Neutrophil (primary cell): Measurements from ENCODE around the gene EIF4E1B.

Source experiments
- H3K27ac ChIP-seq: fragments of 200-600 bp; sonication (generic); 2 replicates; pipeline ENCODE4 v1.5.1; 2016; ENCODE audit warnings: mild to moderate bottlenecking, moderate library complexity
- H3K27me3 ChIP-seq: fragments of 200-600 bp; sonication (generic); 2 replicates; pipeline ENCODE4 v1.6.0; 2016; ENCODE audit warnings: mild to moderate bottlenecking
- H3K36me3 ChIP-seq: fragments of 200-600 bp; sonication (generic); 2 replicates; pipeline ENCODE4 v1.5.1; 2017
- H3K4me1 ChIP-seq, 2 experiments: fragments of 200-600 bp in 1 of 2; sonication (generic) in 1 of 2; 1 replicate in 1 of 2; 2 replicates in 1 of 2; pipeline versions ENCODE4 v1.5.1 to v1.6.1; 2013 to 2016; ENCODE audit warnings: low read depth in 1 of 2, low read length in 1 of 2, mild to moderate bottlenecking in 1 of 2, moderate library complexity in 1 of 2; ENCODE audit not compliant: control insufficient read depth in 1 of 2, insufficient read depth in 1 of 2
- H3K4me3 ChIP-seq, 2 experiments: fragments of 200-600 bp in 1 of 2; sonication (generic) in 1 of 2; 1 replicate in 1 of 2; 2 replicates in 1 of 2; pipeline ENCODE4 v1.5.1; 2013 to 2016; ENCODE audit warnings: low read depth in 1 of 2, low read length in 1 of 2, mild to moderate bottlenecking in 1 of 2, moderate library complexity in 1 of 2
- H3K9me3 ChIP-seq: fragments of 200-600 bp; sonication (generic); 2 replicates; pipeline ENCODE4 v1.5.1; 2016
- TF ChIP-seq, protein P1 (sequence below): fragments of 200-600 bp; sonication (generic); IDR thresholded peaks from 2 replicates; pipeline ENCODE4 v1.5.1; 2016; ENCODE audit warnings: antibody characterized with exemption

EIF4E1B gene

GRCh38 chr5:176685010-176685409 lies 54.5 kb downstream of the EIF4E1B start:
- H3K27ac ChIP-seq = no peak overlapping the region
- no peaks in the 10 kb centered on the region for H3K4me1 ChIP-seq
- TF ChIP-seq, protein P1, sequence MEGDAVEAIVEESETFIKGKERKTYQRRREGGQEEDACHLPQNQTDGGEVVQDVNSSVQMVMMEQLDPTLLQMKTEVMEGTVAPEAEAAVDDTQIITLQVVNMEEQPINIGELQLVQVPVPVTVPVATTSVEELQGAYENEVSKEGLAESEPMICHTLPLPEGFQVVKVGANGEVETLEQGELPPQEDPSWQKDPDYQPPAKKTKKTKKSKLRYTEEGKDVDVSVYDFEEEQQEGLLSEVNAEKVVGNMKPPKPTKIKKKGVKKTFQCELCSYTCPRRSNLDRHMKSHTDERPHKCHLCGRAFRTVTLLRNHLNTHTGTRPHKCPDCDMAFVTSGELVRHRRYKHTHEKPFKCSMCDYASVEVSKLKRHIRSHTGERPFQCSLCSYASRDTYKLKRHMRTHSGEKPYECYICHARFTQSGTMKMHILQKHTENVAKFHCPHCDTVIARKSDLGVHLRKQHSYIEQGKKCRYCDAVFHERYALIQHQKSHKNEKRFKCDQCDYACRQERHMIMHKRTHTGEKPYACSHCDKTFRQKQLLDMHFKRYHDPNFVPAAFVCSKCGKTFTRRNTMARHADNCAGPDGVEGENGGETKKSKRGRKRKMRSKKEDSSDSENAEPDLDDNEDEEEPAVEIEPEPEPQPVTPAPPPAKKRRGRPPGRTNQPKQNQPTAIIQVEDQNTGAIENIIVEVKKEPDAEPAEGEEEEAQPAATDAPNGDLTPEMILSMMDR = no peak
- no peaks in the 10 kb centered on the region for H3K36me3 ChIP-seq
- no peaks in the 10 kb centered on the region for H3K9me3 ChIP-seq
- peaks cover 77% of the 10 kb centered on the region for H3K27me3 ChIP-seq
- H3K4me3 ChIP-seq = no peak overlapping the region

DNA sequence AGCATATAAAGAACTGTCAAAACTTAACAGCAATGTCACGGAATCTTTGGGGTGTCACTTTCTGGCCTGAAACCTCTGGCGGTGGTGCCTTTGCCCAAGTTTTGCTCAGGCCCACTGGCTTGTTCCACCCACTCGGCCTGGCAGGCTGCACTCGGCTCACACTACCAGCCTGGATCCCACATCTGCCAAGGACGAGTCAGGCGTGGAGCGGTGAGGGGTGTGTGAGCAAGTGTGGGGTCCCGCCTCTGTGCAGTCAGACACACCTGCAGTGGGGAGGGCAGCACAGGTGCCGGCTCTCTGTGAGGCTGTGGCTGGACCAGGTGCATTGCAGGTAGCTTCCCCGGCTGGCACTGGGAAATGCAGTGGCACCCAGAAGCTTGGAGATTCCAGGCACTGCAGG lies 56.8 kb downstream of the EIF4E1B start:
- Histone ChIP-seq H3K27ac (no peak overlapping the region), H3K4me1 (no peaks in the 10 kb centered on the region), H3K27me3 (peaks cover 77% of the 10 kb centered on the region), H3K4me3 (no peak overlapping the region), H3K36me3 (no peaks in the 10 kb centered on the region), H3K9me3 (no peaks in the 10 kb centered on the region)
- TF ChIP-seq, protein P1 = no peak

GRCh38 chr5:176687881-176688280 lies 57.4 kb downstream of the EIF4E1B start:
- H3K27ac ChIP-seq = no peak overlapping the region

DNA sequence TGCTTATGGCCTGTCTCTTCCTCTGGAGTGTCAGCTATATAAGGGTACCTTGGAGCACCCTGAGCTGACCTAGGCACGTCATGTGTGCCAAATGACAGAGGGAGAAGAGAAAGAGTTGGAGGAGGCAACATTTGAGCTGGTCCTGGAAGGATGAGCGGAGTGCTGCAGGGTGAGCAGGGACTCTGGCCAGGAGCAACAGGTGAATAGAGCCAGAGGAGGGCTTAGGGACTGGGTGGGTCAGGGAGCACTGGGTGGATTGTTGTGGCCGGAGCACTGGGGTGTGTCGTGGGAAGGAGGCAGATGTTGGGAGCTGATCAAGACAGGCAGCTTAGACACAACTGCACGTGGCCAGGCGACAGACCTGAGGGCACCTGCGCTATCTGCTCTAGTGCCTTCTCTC lies 60.4 kb downstream of the EIF4E1B start:
- TF ChIP-seq, protein P1 = no peak
- Histone ChIP-seq H3K4me3 (no peak overlapping the region), H3K27me3 (peaks cover 77% of the 10 kb centered on the region), H3K36me3 (no peaks in the 10 kb centered on the region), H3K4me1 (no peaks in the 10 kb centered on the region), H3K9me3 (no peaks in the 10 kb centered on the region), H3K27ac (no peak overlapping the region)

More at GRCh38 chr5:176687881-176688280, 57.4 kb downstream of the EIF4E1B start:
- Histone ChIP-seq H3K4me1 (no peaks in the 10 kb centered on the region), H3K9me3 (no peaks in the 10 kb centered on the region), H3K36me3 (no peaks in the 10 kb centered on the region), H3K4me3 (no peak overlapping the region), H3K27me3 (peaks cover 77% of the 10 kb centered on the region)
- TF ChIP-seq, protein P1 = no peak

GRCh38 chr5:176691524-176691923 lies 61.0 kb downstream of the EIF4E1B start:
- Histone ChIP-seq H3K27ac (no peak overlapping the region), H3K36me3 (no peaks in the 10 kb centered on the region), H3K4me1 (no peaks in the 10 kb centered on the region), H3K9me3 (no peaks in the 10 kb centered on the region), H3K4me3 (no peak overlapping the region), H3K27me3 (peaks cover 82% of the 10 kb centered on the region)
- TF ChIP-seq, protein P1 = no peak

DNA sequence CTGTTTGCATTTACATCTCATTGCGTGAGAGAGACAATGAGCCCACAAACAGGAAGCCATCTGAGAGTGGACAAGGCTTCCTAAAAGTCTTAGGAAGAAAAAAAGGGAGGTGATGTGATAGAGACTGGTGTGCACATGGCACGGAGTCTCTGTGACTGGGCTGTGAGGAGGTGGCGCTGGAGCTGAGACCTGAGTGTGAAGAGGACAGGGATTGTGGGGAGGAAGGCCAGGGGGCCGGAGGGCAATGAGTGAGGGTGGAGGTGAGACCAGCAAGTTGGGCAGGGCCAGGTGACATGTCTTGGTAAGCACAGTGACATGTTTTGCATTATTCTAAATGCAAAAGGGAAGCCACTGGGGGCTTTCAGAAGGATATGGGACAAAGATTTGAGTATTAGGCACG lies 61.9 kb downstream of the EIF4E1B start:
- no peak overlapping the region for H3K4me3 ChIP-seq
- TF ChIP-seq, protein P1 = no peak
- peaks cover 87% of the 10 kb centered on the region for H3K27me3 ChIP-seq

More for the DNA sequence above, 61.9 kb downstream of the EIF4E1B start:
- Histone ChIP-seq H3K4me1 (no peaks in the 10 kb centered on the region), H3K36me3 (no peaks in the 10 kb centered on the region), H3K27ac (no peak overlapping the region), H3K9me3 (no peaks in the 10 kb centered on the region)
